ENCODE data around the gene TASP1. TPM values are rescaled to one million over a fixed set of nuclear protein-coding genes. Genes with fewer than 3 reads are reported as not detected.
A peak's percentile ranks its signal among the peaks of the same experiment; 100 is the strongest.

TASP1 gene
- total RNA-seq, 1 donor from 2014 or later = 5.5 TPM

- peaks cover 19% of the 10 kb centered on the region for H3K4me1 ChIP-seq
- DNase-seq = no peak
- H3K27me3 ChIP-seq (ENCODE audit: low read depth) = no peaks in the 10 kb centered on the region
- no peak overlapping the region for H3K27ac ChIP-seq (replicated peaks)
- peaks cover 1% of the 10 kb centered on the region for H3K36me3 ChIP-seq
- H3K9me3 ChIP-seq (replicated peaks) = peaks cover 13% of the 10 kb centered on the region
- TF ChIP-seq CTCF (IDR thresholded peaks at IDR 0.05; ENCODE audit: borderline replicate concordance) = no peak
- no peak overlapping the region for H3K4me3 ChIP-seq
- intact Hi-C loops (cut with micrococcal nuclease) = no loop called here
These were observed 144.7 kb downstream of the TASP1 start for GRCh38 chr20:13494019-13494418.

- peaks cover 11% of the 10 kb centered on the region for H3K9me3 ChIP-seq (replicated peaks)
- no peak overlapping the region for H3K27ac ChIP-seq (replicated peaks)
- peaks cover 19% of the 10 kb centered on the region for H3K4me1 ChIP-seq
- no peak for TF ChIP-seq CTCF (IDR thresholded peaks at IDR 0.05; ENCODE audit: borderline replicate concordance)
- H3K4me3 ChIP-seq = no peak overlapping the region
- intact Hi-C loops (cut with micrococcal nuclease) = no loop called here
- no peak for DNase-seq
- H3K36me3 ChIP-seq = no peaks in the 10 kb centered on the region
- H3K27me3 ChIP-seq (ENCODE audit: low read depth) = no peaks in the 10 kb centered on the region
These were observed 145.6 kb downstream of the TASP1 start for GRCh38 chr20:13493143-13493542.

DNA sequence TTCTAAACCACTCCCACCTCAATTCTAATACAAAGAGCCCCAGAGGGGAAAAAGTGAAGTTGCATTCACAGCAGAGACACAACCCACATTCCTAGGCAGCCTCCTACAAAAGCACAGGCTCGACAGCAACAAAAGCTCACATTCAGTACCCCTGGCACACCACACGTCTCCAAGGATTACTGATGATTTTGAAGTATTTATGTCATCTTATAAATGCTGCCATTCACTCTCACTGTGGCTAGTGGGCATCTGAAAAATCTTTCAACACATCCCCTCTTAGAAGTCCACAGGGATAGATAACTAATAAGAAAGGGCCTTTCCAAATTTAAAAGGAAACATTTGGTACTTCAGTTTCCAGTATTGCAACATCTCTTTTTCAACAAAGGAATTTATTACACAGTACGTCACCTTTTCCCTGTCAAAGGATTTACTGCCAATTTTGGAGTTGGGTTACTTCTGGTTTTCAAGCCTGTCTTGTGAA is 146.7 kb downstream of the TASP1 start:
- H3K9me3 ChIP-seq (replicated peaks) = peaks cover 2% of the 10 kb centered on the region
- peak; percentile 19 for DNase-seq
- no peak overlapping the region for H3K4me3 ChIP-seq
- peaks cover 19% of the 10 kb centered on the region for H3K4me1 ChIP-seq
- H3K27ac ChIP-seq (replicated peaks) = peak overlapping the region; percentile 46
- intact Hi-C loops (cut with micrococcal nuclease) = no loop called here
- no peaks in the 10 kb centered on the region for H3K27me3 ChIP-seq (ENCODE audit: low read depth)
- peak; percentile 21 for TF ChIP-seq CTCF (IDR thresholded peaks at IDR 0.05; ENCODE audit: borderline replicate concordance)
- no peaks in the 10 kb centered on the region for H3K36me3 ChIP-seq

- no peak overlapping the region for H3K4me3 ChIP-seq
- no peaks in the 10 kb centered on the region for H3K27me3 ChIP-seq (ENCODE audit: low read depth)
- intact Hi-C loops (cut with micrococcal nuclease) = no loop called here
- peaks cover 5% of the 10 kb centered on the region for H3K9me3 ChIP-seq (replicated peaks)
- no peak overlapping the region for H3K27ac ChIP-seq (replicated peaks)
- no peak for TF ChIP-seq CTCF (IDR thresholded peaks at IDR 0.05; ENCODE audit: borderline replicate concordance)
- DNase-seq = no peak
- H3K36me3 ChIP-seq = peaks cover 10% of the 10 kb centered on the region
- H3K4me1 ChIP-seq = peaks cover 13% of the 10 kb centered on the region
These were observed 151.5 kb downstream of the TASP1 start for GRCh38 chr20:13487202-13487601.

- Histone ChIP-seq H3K27me3 (ENCODE audit: low read depth) (no peaks in the 10 kb centered on the region), H3K9me3 (replicated peaks) (peaks cover 5% of the 10 kb centered on the region), H3K4me3 (no peak overlapping the region), H3K36me3 (peaks cover 15% of the 10 kb centered on the region), H3K4me1 (peaks cover 8% of the 10 kb centered on the region), H3K27ac (replicated peaks) (no peak overlapping the region)
- DNase-seq = no peak
- no peak for TF ChIP-seq CTCF (IDR thresholded peaks at IDR 0.05; ENCODE audit: borderline replicate concordance)
- intact Hi-C loops (cut with micrococcal nuclease) = no loop called here
These were observed 152.0 kb downstream of the TASP1 start for GRCh38 chr20:13486694-13487093.
